ENCODE results near the gene SPOP. TPM values are rescaled to one million over a fixed set of nuclear protein-coding genes. Genes with fewer than 3 reads are reported as not detected.

SPOP gene
- total RNA-seq, 1 donor from 2014 or later = 87.3 TPM

- Histone ChIP-seq H3K27ac (peak overlapping the region; percentile 63), H3K4me3 (no peak overlapping the region), H3K27me3 (no peaks in the 10 kb centered on the region), H3K36me3 (no peaks in the 10 kb centered on the region), H3K4me1 (peaks cover 8% of the 10 kb centered on the region), H3K9me3 (no peaks in the 10 kb centered on the region)
- TF ChIP-seq, protein P1, sequence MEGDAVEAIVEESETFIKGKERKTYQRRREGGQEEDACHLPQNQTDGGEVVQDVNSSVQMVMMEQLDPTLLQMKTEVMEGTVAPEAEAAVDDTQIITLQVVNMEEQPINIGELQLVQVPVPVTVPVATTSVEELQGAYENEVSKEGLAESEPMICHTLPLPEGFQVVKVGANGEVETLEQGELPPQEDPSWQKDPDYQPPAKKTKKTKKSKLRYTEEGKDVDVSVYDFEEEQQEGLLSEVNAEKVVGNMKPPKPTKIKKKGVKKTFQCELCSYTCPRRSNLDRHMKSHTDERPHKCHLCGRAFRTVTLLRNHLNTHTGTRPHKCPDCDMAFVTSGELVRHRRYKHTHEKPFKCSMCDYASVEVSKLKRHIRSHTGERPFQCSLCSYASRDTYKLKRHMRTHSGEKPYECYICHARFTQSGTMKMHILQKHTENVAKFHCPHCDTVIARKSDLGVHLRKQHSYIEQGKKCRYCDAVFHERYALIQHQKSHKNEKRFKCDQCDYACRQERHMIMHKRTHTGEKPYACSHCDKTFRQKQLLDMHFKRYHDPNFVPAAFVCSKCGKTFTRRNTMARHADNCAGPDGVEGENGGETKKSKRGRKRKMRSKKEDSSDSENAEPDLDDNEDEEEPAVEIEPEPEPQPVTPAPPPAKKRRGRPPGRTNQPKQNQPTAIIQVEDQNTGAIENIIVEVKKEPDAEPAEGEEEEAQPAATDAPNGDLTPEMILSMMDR (IDR thresholded peaks at IDR 0.05) = no peak
- DNase-seq = peak; percentile 90
- intact Hi-C loops (cut with DNase I) = loop anchor here (5.0 kb wide), 1 partner anchor 431 kb away; the partner anchor contains the start of gene DLX3
- peak; percentile 81 for ATAC-seq
Observed at GRCh38 chr17:49565948-49566491, 111.9 kb downstream of the SPOP start.

GRCh38 chr17:49564638-49565037, 113.3 kb downstream of the SPOP start:
- H3K9me3 ChIP-seq = no peaks in the 10 kb centered on the region
- no peak overlapping the region for H3K4me3 ChIP-seq
- H3K27me3 ChIP-seq = no peaks in the 10 kb centered on the region
- no peak for DNase-seq
- no peak for ATAC-seq
- TF ChIP-seq, protein P1 (IDR thresholded peaks at IDR 0.05) = no peak
- peaks cover 7% of the 10 kb centered on the region for H3K4me1 ChIP-seq
- intact Hi-C loops (cut with DNase I) = loop anchor here (5.0 kb wide), 1 partner anchor 433 kb away; the partner anchor contains the start of gene DLX3
- H3K36me3 ChIP-seq = no peaks in the 10 kb centered on the region
- H3K27ac ChIP-seq = no peak overlapping the region

DNA sequence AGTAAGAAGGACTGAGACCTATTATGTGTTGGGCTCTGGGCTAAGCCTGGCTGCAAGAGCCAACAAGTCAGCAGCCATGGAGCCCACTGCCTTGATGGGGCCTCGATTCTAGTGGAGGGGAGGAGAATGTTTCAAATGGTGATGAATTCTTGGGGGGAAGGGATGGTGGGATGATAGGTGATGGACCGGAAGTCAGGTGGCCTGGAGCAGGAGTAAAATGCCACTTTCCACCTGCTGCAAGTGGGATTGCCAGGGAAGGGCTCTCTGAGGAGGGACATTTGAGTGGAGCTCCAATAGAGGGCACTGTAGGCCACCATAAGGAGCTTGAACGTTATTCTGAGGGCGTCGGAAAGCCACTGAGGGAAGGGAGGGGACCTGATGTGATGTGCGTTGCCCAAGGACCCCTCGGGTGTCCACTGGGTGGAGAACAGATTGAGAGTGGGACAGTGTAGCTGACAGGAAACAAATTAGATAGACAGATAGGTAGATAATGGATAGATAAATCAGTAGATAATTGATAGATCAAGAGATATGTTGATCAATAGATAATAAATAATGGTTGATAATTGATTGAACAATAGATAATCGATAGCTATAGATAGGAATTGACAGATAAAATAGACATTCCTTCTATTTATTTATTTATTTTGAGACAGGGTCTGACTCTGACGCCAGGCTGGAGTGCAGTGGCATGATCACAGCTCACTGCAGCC, 120.4 kb downstream of the SPOP start:
- intact Hi-C loops (cut with DNase I) = loop anchor here (10.0 kb wide), 2 partner anchors 123 to 217 kb away; no protein-coding TSS in a partner anchor
- TF ChIP-seq, protein P1 (IDR thresholded peaks at IDR 0.05) = peak; percentile 50
- DNase-seq = no peak
- Histone ChIP-seq H3K27ac (no peak overlapping the region), H3K27me3 (peaks cover 11% of the 10 kb centered on the region), H3K9me3 (no peaks in the 10 kb centered on the region), H3K4me3 (no peak overlapping the region), H3K4me1 (peaks cover 6% of the 10 kb centered on the region), H3K36me3 (no peaks in the 10 kb centered on the region)
- peak; percentile 76 for ATAC-seq

- DNase-seq = peak; percentile 86
- H3K27ac ChIP-seq = no peak overlapping the region
- TF ChIP-seq, protein P1 (IDR thresholded peaks at IDR 0.05) = peak; percentile 100
- peaks cover 6% of the 10 kb centered on the region for H3K4me1 ChIP-seq
- peak; percentile 93 for ATAC-seq
- H3K36me3 ChIP-seq = no peaks in the 10 kb centered on the region
- H3K4me3 ChIP-seq = no peak overlapping the region
- H3K27me3 ChIP-seq = peaks cover 11% of the 10 kb centered on the region
- intact Hi-C loops (cut with DNase I) = loop anchor here (10.0 kb wide), 2 partner anchors 122 to 218 kb away; no protein-coding TSS in a partner anchor
- no peaks in the 10 kb centered on the region for H3K9me3 ChIP-seq
Observed at GRCh38 chr17:49556223-49556943, 121.5 kb downstream of the SPOP start.

GRCh38 chr17:49555495-49556222, 122.2 kb downstream of the SPOP start:
- no peaks in the 10 kb centered on the region for H3K9me3 ChIP-seq
- no peak overlapping the region for H3K4me3 ChIP-seq
- H3K27me3 ChIP-seq = peaks cover 11% of the 10 kb centered on the region
- DNase-seq (no peak), ATAC-seq (no peak)
- peaks cover 6% of the 10 kb centered on the region for H3K4me1 ChIP-seq
- TF ChIP-seq, protein P1 (IDR thresholded peaks at IDR 0.05) = no peak
- no peak overlapping the region for H3K27ac ChIP-seq
- intact Hi-C loops (cut with DNase I) = loop anchor here (10.0 kb wide), 2 partner anchors 121 to 219 kb away; no protein-coding TSS in a partner anchor
- no peaks in the 10 kb centered on the region for H3K36me3 ChIP-seq
